Activated naive CD4-positive, alpha-beta T cell treated with anti-CD3 and anti-CD28 coated beads, Interleukin-2, amount 10 ng/mL, durations not matched to agents 7 days and 5 days (primary cell): Measurements from ENCODE around the gene NFATC3.

ENCODE experiments used
- CTCF ChIA-PET: fragments of 350-600 bp; sonication (Branson Sonifier 250); formaldehyde crosslinking; loops from one replicate; lab custom pipeline; 2021; ENCODE audit warnings: antibody characterized with exemption; lab: Charles Lee
- DNase-seq: peaks from one replicate; pipeline ENCODE4 v3.0.0-alpha.2; 2020
- H3K27ac Mint-ChIP-seq: one replicate; pipeline ENCODE4 v1.8.0; 2021; ENCODE audit warnings: mild to moderate bottlenecking, moderate library complexity, mixed read lengths
- H3K27me3 Mint-ChIP-seq: one replicate; pipeline ENCODE4 v1.8.0; 2021; ENCODE audit warnings: mild to moderate bottlenecking, mixed read lengths
- H3K36me3 Mint-ChIP-seq: one replicate; pipeline ENCODE4 v1.8.0; 2021; ENCODE audit warnings: mixed read lengths
- H3K4me1 Mint-ChIP-seq: one replicate; pipeline ENCODE4 v1.8.0; 2021; ENCODE audit warnings: mixed read lengths
- H3K4me3 Mint-ChIP-seq: one replicate; pipeline ENCODE4 v1.8.0; 2021; ENCODE audit warnings: mild to moderate bottlenecking, moderate library complexity, mixed read lengths
- H3K9me3 Mint-ChIP-seq: one replicate; pipeline ENCODE4 v1.8.0; 2021; ENCODE audit warnings: mixed read lengths

The NFATC3 gene

DNA sequence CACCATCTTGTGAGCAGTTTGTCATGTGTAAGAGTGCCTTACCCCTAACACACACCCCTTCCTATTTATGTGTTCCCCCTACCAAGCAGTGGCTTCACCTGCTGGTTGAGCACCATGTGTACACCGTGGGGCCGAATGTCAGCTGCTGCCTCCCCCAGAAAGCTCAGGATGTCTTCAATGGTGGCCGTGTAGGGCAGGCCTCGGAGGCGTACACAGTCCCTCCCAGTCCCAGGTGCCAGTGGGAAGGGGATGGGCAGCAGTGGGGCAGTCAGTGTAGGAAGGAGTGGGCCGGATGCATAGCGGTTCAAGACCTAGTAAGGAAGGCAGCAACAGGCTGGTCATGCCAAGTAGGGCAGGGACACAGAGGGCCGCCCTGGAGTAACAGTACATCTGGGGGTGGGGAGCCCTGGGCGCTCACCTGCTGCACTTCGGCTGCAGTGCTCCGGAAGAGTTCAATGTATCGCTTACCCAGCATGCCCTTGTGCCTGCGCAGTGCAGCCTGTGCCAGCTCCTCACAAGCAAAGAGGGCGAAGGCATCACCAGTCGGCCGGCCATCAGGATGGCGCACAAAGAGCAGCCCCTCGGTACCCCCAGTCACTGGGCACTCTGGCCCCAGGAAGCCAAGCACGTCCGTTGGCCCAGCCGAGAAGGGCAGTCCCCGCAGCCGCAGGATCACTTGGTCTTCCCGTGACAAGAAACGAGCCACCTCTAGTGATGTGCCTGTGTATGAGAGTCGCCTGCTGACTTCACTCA is 146.4 kb downstream of the NFATC3 start:
- H3K27me3 Mint-ChIP-seq = peaks cover 5% of the 10 kb centered on the region
- DNase-seq = no peak
- CTCF ChIA-PET = interaction anchor here (0.6 to 2.2 kb wide), 4 partner anchors 11 to 159 kb away, joined by 3 to 10 read pairs (median 3); partner anchors contain the start of gene SLC7A6
- peaks cover 38% of the 10 kb centered on the region for H3K4me1 Mint-ChIP-seq
- H3K4me3 Mint-ChIP-seq = no peak overlapping the region
- no peak overlapping the region for H3K27ac Mint-ChIP-seq
- H3K9me3 Mint-ChIP-seq = no peaks in the 10 kb centered on the region
- peaks cover 26% of the 10 kb centered on the region for H3K36me3 Mint-ChIP-seq

DNA sequence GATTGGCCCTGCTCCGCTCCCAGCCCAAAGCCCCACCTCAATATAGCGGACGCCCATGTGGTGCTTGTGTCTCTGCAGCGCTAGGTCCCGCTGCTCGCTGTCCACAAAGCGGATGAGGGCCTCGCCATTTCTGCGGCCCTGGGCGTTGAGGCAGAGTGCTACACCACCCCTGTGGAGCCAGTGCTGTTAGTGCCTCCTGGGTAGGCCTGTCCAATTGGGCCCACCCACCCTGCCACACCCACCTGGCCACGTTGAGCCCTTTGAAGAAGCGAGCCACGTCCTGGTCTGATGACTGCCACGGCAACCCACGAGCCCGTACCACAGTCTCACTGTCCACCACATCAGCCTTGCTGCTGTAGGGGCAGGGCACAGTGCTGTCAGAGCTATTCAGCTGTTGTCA is 147.2 kb downstream of the NFATC3 start:
- no peak overlapping the region for H3K27ac Mint-ChIP-seq
- CTCF ChIA-PET = no interaction called here
- no peak for DNase-seq
- H3K36me3 Mint-ChIP-seq = peaks cover 22% of the 10 kb centered on the region
- H3K9me3 Mint-ChIP-seq = no peaks in the 10 kb centered on the region
- H3K27me3 Mint-ChIP-seq = peaks cover 13% of the 10 kb centered on the region
- H3K4me1 Mint-ChIP-seq = peaks cover 40% of the 10 kb centered on the region
- H3K4me3 Mint-ChIP-seq = no peak overlapping the region

DNA sequence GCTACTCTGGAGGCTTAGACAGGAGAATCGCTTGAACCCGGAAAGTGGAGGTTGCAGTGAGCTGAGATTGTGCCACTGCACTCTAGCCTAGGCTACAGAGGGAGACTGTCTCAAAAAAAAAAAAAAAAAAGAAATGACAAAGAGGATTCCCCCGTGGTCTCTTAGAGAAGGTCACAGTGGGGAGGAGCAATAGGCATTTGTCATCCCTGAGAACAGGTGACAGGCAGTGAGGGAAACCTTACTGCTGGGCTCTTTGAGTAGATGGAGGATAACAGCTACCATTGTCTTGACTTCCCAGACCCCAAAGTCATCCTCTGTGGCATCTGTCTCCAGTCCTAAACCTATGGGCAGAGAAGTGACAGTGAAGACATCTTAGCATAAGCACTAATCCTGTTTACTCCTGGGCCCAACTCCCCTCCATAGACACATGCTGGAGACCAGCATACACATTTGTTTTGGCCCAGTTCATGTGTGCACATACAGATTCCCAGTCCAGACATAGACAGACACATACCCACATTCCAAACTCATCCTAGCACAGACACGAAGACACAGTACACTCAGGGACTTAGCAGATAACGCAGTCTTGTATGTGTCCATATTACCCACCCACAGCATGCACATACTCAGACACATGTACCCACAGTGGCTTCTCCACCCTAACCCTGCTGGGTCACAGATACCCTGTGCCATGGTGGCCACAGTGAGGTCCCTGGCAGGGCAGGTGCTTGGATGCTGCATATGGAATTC is 148.1 kb downstream of the NFATC3 start:
- Mint-ChIP-seq H3K36me3 (peaks cover 15% of the 10 kb centered on the region), H3K9me3 (no peaks in the 10 kb centered on the region), H3K27ac (no peak overlapping the region), H3K27me3 (peaks cover 20% of the 10 kb centered on the region), H3K4me3 (no peak overlapping the region), H3K4me1 (peaks cover 37% of the 10 kb centered on the region)
- DNase-seq = no peak
- CTCF ChIA-PET = interaction anchor here (0.7 to 1.5 kb wide), 2 partner anchors 57 to 96 kb away, joined by 3 to 6 read pairs; no protein-coding TSS in a partner anchor

DNA sequence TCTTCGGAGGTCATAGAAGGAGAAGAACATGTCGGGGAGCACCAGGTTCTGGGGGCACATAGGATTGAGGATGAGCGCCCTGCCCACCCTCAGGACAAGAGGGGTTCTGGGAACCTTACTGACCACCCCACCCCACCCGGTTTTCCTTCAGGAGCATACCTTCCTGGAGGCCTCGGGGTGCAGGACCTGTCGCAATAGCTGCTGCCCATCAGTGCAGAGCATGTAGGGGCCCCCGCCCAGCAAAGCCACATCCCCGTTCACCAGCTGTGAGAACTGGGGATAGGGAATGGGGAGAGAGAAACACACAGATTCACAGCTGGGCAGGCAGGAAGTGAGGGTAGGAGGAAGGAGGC is 148.6 kb downstream of the NFATC3 start:
- H3K4me3 Mint-ChIP-seq = no peak overlapping the region
- H3K4me1 Mint-ChIP-seq = peaks cover 37% of the 10 kb centered on the region
- H3K36me3 Mint-ChIP-seq = peaks cover 15% of the 10 kb centered on the region
- CTCF ChIA-PET = interaction anchor here (1.5 kb wide), 1 partner anchor 95 kb away, joined by 6 read pairs; no protein-coding TSS in a partner anchor
- no peak overlapping the region for H3K27ac Mint-ChIP-seq
- H3K9me3 Mint-ChIP-seq = no peaks in the 10 kb centered on the region
- no peak for DNase-seq
- peaks cover 20% of the 10 kb centered on the region for H3K27me3 Mint-ChIP-seq

DNA sequence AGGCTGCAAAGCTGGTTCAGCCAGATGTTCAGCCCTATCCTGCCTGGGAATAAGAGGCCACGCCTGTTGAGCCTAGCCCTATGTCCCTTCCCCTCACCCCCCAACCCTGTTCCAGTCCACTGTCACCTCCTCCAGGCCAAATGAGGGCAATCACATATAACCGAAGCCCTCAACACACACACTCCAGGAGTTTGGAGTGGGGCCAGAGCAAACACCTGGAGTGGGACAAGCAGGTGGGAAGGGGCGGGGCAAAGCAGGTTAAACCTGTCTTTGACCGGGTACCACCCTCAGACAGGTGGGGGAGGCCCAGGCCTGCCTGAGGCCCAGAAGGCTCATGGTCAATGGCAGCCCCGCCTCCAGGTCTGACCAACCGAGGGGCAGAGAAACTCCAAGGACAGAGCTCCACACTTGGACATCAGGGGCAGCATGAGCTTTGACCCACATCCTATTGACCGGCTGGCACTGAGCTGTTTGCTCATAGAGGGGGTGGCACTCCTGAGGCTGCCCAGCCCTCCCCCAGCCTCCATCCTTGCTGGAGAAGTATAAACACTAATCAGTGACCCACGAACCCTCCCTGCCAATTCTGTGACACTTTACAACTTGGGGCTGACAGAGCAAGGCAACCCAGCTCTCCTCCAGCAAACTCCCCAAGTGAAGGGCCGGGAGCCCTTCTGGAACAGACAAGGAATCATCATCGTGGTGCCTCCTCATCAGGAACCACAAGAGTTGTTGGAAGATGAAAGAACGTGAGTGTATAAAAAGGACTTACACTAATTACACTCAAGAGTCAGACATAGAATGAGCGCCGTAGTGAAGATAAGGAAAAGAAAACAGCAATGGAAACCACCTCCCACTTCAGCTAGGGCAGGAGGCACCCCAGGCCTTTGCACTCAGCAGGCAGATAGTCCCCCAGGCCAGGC is 149.3 kb downstream of the NFATC3 start:
- peaks cover 35% of the 10 kb centered on the region for H3K4me1 Mint-ChIP-seq
- no peak for DNase-seq
- H3K9me3 Mint-ChIP-seq = no peaks in the 10 kb centered on the region
- peaks cover 22% of the 10 kb centered on the region for H3K27me3 Mint-ChIP-seq
- CTCF ChIA-PET = interaction anchor here (1.5 kb wide), 1 partner anchor 95 kb away, joined by 6 read pairs; no protein-coding TSS in a partner anchor
- no peak overlapping the region for H3K4me3 Mint-ChIP-seq
- H3K36me3 Mint-ChIP-seq = peaks cover 10% of the 10 kb centered on the region
- no peak overlapping the region for H3K27ac Mint-ChIP-seq

DNA sequence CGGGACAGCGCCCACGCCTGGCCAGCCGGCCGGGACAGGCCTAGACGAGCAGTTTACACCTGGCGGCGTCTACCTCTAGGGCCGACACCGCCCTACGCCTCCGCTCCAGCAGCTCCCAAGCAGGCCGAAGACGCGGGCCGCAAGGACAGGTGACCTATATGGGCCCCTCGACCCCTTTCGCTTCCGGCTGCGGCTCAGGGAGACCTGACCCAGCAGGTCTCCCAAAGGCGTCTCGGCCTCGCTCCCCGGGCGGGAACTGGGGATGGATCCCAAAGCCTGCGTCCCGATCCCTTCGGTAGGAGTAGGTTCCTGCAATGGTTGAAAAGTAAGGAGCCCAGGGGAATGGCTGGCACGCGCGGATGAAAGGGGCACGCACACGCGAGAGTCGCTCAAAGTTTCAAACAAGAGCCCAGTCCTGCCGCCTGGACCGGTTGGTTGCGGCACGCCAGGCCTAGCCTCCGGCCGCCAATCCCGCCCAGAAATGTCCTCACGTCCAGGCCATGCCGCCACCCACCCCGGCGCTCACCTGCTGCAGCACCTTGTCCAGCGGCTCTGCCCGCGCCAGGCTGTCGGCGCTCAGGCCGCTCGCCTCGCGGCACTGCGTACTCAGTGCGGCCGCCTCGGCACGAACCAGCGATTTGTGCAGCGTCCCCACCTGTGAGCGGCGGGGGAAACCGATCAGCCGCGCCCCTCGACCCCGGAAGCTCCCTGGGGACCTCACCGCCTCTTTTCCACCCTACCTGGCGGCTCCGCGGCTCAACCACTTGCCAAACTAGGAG is 150.1 kb downstream of the NFATC3 start:
- CTCF ChIA-PET = interaction anchor here (1.4 kb wide), 1 partner anchor 94 kb away, joined by 5 read pairs; no protein-coding TSS in a partner anchor
- H3K27me3 Mint-ChIP-seq = peaks cover 27% of the 10 kb centered on the region
- peaks cover 37% of the 10 kb centered on the region for H3K4me1 Mint-ChIP-seq
- peaks cover 6% of the 10 kb centered on the region for H3K36me3 Mint-ChIP-seq
- H3K9me3 Mint-ChIP-seq = no peaks in the 10 kb centered on the region
- peak overlapping the region; percentile 49 for H3K27ac Mint-ChIP-seq
- no peak for DNase-seq
- H3K4me3 Mint-ChIP-seq = no peak overlapping the region

DNA sequence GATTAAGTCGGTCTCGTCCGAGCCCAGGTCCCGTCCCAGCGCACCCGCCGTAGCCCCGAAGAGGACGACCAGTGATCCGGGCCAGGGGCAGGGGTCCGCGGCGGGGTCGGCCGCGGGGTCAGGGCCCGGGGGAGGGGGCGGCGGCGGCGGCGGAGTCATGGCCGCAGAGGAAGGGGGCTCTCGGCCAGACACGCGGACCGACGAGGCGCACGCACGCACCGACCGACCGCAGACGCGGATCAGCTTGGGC is 150.6 kb downstream of the NFATC3 start, which contains the start of gene ESRP2:
ESRP2 (minus strand) TSS at position 241 of the 250 bp plus-strand sequence; CDS start at position 159, 82 bp downstream.
- Mint-ChIP-seq H3K27me3 (peaks cover 27% of the 10 kb centered on the region), H3K9me3 (no peaks in the 10 kb centered on the region), H3K27ac (peak within 1 kb of the TSS; percentile 49), H3K4me1 (peaks cover 37% of the 10 kb centered on the region), H3K36me3 (peaks cover 6% of the 10 kb centered on the region), H3K4me3 (peak within 1 kb of the TSS; percentile 81)
- DNase-seq = no peak
- CTCF ChIA-PET = interaction anchor here (1.4 kb wide), 1 partner anchor 93 kb away, joined by 5 read pairs; no protein-coding TSS in a partner anchor

DNA sequence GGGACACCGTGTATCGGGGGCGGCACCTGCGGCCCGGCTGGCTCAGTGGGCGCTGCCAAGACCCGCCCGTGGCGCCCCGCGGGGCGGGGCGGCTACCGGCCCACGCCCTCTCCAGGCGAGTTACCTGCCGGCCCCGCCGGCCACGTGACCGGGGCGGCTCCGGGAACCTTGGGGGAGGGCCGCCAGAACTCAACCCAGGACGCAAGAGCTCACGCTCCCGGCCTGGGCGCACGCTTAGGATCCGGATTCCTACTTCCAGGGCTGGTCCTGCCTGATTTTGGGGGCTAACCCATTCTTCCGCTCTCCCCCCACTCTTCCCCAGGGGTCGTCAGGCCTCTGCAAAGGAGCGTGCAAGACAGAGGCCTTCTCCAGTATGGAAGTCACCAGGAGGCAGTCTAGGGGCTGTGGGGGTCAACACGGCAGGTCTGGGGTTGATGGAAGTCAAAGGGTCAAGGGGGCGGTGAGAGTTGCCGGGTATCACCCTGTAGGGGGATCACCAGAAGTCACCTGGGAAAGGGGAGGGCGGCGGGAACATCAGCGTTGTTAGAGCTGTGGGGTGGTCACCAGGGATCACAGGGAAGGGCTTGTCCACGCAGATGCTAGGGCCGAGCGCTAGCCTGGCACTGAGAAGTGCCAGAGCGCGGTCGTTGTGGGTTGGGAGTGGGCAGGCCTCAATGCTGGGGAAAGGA is 151.1 kb downstream of the NFATC3 start:
- H3K27me3 Mint-ChIP-seq = peaks cover 29% of the 10 kb centered on the region
- DNase-seq = peak; percentile 53
- H3K4me3 Mint-ChIP-seq = peak overlapping the region; percentile 81
- CTCF ChIA-PET = interaction anchor here (1.2 to 1.4 kb wide), 4 partner anchors 28 to 172 kb away, joined by 3 to 5 read pairs (median 4); no protein-coding TSS in a partner anchor
- H3K4me1 Mint-ChIP-seq = peaks cover 37% of the 10 kb centered on the region
- H3K9me3 Mint-ChIP-seq = no peaks in the 10 kb centered on the region
- H3K36me3 Mint-ChIP-seq = peaks cover 5% of the 10 kb centered on the region
- no peak overlapping the region for H3K27ac Mint-ChIP-seq

DNA sequence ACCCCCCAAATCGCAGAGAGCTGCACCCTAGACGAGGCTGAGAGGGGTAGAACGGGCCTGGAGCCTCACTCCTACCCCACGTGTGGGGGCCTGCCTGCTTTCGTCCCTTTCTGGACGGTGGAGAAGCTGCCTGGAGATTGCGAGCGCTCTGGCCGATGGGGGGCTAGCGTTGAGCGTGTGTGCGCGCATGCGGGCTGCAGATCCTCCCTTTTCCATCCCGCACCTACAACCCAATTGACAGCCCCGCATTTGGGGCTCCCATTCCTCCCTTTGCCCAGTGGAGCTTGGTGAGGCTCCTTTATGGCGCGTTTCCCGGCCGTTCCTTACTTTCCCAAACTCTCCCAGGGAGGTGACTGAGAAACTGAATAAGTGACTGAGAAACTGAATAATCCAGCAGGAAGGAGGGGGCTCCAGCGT is 151.7 kb downstream of the NFATC3 start:
- peaks cover 30% of the 10 kb centered on the region for H3K27me3 Mint-ChIP-seq
- H3K27ac Mint-ChIP-seq = no peak overlapping the region
- H3K4me3 Mint-ChIP-seq = peak overlapping the region; percentile 81
- no peak for DNase-seq
- peaks cover 2% of the 10 kb centered on the region for H3K36me3 Mint-ChIP-seq
- H3K4me1 Mint-ChIP-seq = peaks cover 37% of the 10 kb centered on the region
- CTCF ChIA-PET = interaction anchor here (1.0 to 2.0 kb wide), 6 partner anchors 15 to 172 kb away, joined by 3 to 7 read pairs (median 4); no protein-coding TSS in a partner anchor
- no peaks in the 10 kb centered on the region for H3K9me3 Mint-ChIP-seq

DNA sequence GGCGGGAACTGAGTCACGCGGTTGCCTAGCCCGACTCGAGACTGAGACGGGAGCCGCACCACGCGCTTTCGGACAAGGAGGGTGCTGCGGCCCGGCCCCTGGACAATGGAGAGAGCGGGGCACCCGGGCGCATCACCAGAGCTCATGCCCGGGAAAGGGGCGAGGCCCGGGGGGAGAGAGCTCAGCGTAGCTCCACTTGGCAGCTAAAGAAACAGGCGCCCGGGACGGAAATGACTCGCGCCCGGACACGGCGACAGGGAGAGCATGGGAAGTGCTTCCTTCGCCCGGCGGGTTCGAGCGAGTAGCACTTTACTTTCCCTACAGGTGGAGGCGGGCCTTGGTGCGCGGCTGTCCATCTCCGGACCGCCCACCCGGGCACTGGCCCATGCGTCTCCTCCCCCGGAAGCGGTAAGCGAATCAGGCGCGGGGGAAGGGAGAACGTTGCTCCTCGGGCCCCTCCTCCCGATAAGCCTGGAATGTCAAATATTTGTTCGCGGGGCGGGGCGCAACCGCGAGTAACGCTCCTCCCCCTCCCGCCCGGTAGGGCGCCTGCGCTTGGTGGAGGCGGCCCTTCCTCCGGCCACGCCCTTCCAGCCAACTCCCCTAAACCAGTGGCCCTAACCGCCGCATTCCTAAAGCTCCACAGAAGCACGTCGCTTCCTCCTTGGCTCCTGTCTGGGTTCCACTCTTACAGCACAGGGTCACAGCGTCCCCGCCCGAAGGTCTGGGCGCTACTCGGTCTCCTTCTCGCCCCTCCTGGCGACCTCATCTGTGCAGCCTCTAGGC is 152.3 kb downstream of the NFATC3 start:
- Mint-ChIP-seq H3K4me3 (peak overlapping the region; percentile 81), H3K36me3 (peaks cover 2% of the 10 kb centered on the region), H3K27ac (peak overlapping the region; percentile 79), H3K27me3 (peaks cover 30% of the 10 kb centered on the region), H3K4me1 (peaks cover 37% of the 10 kb centered on the region), H3K9me3 (no peaks in the 10 kb centered on the region)
- CTCF ChIA-PET = interaction anchor here (1.0 to 2.0 kb wide), 8 partner anchors 9 to 173 kb away, joined by 3 to 7 read pairs (median 3); no protein-coding TSS in a partner anchor
- DNase-seq = peak; percentile 93

DNA sequence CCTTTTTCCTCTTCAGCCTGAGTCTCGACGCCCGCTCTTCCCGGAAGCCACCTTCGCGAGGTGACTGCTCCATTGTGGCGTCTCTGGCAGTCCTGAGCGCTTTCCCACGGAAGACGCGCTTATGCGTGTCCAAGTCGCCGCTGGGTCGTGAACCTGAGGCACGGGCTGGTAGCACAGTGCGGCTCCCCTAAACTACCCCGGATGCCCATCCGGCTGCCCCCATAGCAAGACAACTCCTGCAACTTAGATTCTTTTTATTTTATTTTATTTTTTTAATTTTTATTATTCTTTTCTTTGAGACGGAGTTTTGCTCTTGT is 152.8 kb downstream of the NFATC3 start:
- H3K27ac Mint-ChIP-seq = peak overlapping the region; percentile 79
- no peak for DNase-seq
- no peaks in the 10 kb centered on the region for H3K9me3 Mint-ChIP-seq
- H3K4me3 Mint-ChIP-seq = peak overlapping the region; percentile 81
- peaks cover 37% of the 10 kb centered on the region for H3K4me1 Mint-ChIP-seq
- H3K27me3 Mint-ChIP-seq = peaks cover 35% of the 10 kb centered on the region
- H3K36me3 Mint-ChIP-seq = peaks cover 2% of the 10 kb centered on the region
- CTCF ChIA-PET = interaction anchor here (1.0 to 2.0 kb wide), 7 partner anchors 10 to 149 kb away, joined by 3 to 7 read pairs (median 4); no protein-coding TSS in a partner anchor

DNA sequence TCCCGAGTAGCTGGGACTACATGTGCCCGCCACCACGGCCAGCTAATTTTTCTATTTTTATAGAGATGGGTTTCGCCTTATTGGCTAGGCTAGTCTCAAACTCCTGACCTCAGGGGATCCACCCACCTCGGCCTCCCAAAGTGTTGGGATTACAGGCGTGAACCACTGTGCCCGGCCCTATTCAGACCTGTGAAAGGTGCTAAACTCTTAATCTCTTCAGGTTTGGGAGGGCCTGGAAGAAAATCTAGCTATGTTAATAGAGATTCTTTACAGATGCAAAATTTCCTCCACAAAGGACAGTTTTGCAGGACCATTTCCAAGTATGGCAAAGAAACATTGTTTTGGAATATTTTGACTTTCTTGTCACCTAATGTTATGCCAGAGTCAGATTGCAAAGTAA is 156.9 kb downstream of the NFATC3 start:
- Mint-ChIP-seq H3K4me3 (no peak overlapping the region), H3K4me1 (peaks cover 44% of the 10 kb centered on the region), H3K27ac (no peak overlapping the region), H3K27me3 (peaks cover 43% of the 10 kb centered on the region), H3K36me3 (peaks cover 4% of the 10 kb centered on the region), H3K9me3 (no peaks in the 10 kb centered on the region)
- CTCF ChIA-PET = interaction anchor here (0.8 to 1.9 kb wide), 4 partner anchors 8 to 87 kb away, joined by 3 to 11 read pairs (median 3); no protein-coding TSS in a partner anchor
- no peak for DNase-seq
